MM.1S (cell line): Measurements from ENCODE around the gene ITGAV.
A peak's percentile ranks its signal among the peaks of the same experiment; 100 is the strongest.

ENCODE experiments used
- DNase-seq: peaks from one replicate; pipeline ENCODE4 v3.0.0-alpha.2; 2015
- H2AFZ ChIP-seq: fragments of 300-600 bp; sonication (generic); 2 replicates; pipeline ENCODE4 v1.6.0; 2016; ENCODE audit warnings: antibody characterized with exemption, low read length
- H3F3A ChIP-seq: fragments of 300-600 bp; sonication (generic); 2 replicates; pipeline ENCODE4 v1.6.1; 2016; ENCODE audit warnings: mild to moderate bottlenecking, antibody characterized with exemption, low read length, moderate library complexity, mixed read lengths; ENCODE audit not compliant: insufficient read depth
- H3K27ac ChIP-seq: fragments of 300-600 bp; sonication (generic); 2 replicates; pipeline ENCODE4 v1.5.1; 2016; ENCODE audit warnings: mild to moderate bottlenecking, low read length
- H3K27me3 ChIP-seq: fragments of 300-600 bp; sonication (generic); replicated peaks from 2 replicates; pipeline ENCODE4 v1.6.0; 2016; ENCODE audit warnings: low read length; ENCODE audit not compliant: insufficient read depth
- H3K36me3 ChIP-seq: fragments of 300-600 bp; sonication (generic); replicated peaks from 2 replicates; pipeline ENCODE4 v1.6.1; 2016; ENCODE audit warnings: mild to moderate bottlenecking, low read length, mixed read lengths; ENCODE audit not compliant: insufficient read depth
- H3K4me1 ChIP-seq: fragments of 300-600 bp; sonication (generic); 2 replicates; pipeline ENCODE4 v1.6.1; 2016; ENCODE audit warnings: low read length, mixed read lengths
- H3K4me2 ChIP-seq: fragments of 300-600 bp; sonication (generic); 2 replicates; pipeline ENCODE4 v1.6.0; 2016; ENCODE audit warnings: low read depth, low read length
- H3K4me3 ChIP-seq: fragments of 300-600 bp; sonication (generic); 2 replicates; pipeline ENCODE4 v1.5.1; 2016; ENCODE audit warnings: low read length, mixed read lengths
- H3K79me2 ChIP-seq: fragments of 300-600 bp; sonication (generic); 2 replicates; pipeline ENCODE4 v1.6.1; 2016; ENCODE audit warnings: mixed run types, low read length, mixed read lengths
- H3K9ac ChIP-seq: fragments of 300-600 bp; sonication (generic); 2 replicates; pipeline ENCODE4 v1.6.1; 2016; ENCODE audit warnings: low read length, mixed read lengths
- H3K9me2 ChIP-seq: fragments of 300-600 bp; sonication (generic); replicated peaks from 2 replicates; pipeline ENCODE4 v1.6.1; 2016; ENCODE audit warnings: mild to moderate bottlenecking, low read length, mixed read lengths; ENCODE audit not compliant: insufficient read depth
- H3K9me3 ChIP-seq: fragments of 300-600 bp; sonication (generic); replicated peaks from 2 replicates; pipeline ENCODE4 v1.6.1; 2016; ENCODE audit warnings: mild to moderate bottlenecking, low read length, mixed read lengths; ENCODE audit not compliant: insufficient read depth
- H4K20me1 ChIP-seq: fragments of 300-600 bp; sonication (generic); 2 replicates; pipeline ENCODE4 v1.6.1; 2016; ENCODE audit warnings: mild to moderate bottlenecking, low read length, moderate library complexity, mixed read lengths; ENCODE audit not compliant: insufficient read depth
- EZH2 ChIP-seq: fragments of 300-600 bp; sonication (generic); optimal IDR thresholded peaks from 2 replicates; pipeline ENCODE3; 2017; ENCODE audit warnings: low read depth, mild to moderate bottlenecking, antibody characterized with exemption, low read length, mixed read lengths
- EZH2phosphoT487 ChIP-seq: fragments of 300-600 bp; sonication (generic); IDR thresholded peaks from 2 replicates; pipeline ENCODE4 v1.6.1; 2018; ENCODE audit warnings: antibody characterized with exemption, low read length
- TF ChIP-seq, protein P1 (sequence below): fragments of 300-600 bp; sonication (generic); IDR thresholded peaks from 2 replicates; pipeline ENCODE4 v1.5.1; 2016; ENCODE audit warnings: antibody characterized with exemption, low read length, mixed read lengths

The ITGAV gene

DNA sequence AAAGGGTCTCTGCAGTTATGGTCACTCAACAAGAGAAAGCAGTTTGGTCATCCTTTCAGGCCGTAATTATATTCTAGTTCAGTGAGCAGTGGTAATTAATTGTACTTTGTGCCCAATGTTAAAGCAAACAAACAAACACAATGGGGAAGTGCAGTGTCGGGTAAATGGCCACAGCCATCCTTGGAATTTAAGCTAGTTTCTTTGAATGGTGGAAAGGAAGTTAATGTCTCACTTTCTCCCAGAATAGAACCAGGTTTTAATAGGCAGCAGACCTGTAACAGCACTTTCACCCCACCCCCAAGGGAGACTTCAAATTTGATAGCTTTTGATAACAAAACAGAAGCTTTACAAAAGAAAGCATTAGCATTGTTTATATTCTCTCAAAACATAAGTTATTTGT is 20.0 kb upstream of the ITGAV start:
- H3K4me3 ChIP-seq, result no peak overlapping the region
- no peak overlapping the region for H2AFZ ChIP-seq
- no peaks in the 10 kb centered on the region for H3K27me3 ChIP-seq
- TF ChIP-seq EZH2phosphoT487 (no peak), EZH2 (no peak)
- TF ChIP-seq, protein P1, sequence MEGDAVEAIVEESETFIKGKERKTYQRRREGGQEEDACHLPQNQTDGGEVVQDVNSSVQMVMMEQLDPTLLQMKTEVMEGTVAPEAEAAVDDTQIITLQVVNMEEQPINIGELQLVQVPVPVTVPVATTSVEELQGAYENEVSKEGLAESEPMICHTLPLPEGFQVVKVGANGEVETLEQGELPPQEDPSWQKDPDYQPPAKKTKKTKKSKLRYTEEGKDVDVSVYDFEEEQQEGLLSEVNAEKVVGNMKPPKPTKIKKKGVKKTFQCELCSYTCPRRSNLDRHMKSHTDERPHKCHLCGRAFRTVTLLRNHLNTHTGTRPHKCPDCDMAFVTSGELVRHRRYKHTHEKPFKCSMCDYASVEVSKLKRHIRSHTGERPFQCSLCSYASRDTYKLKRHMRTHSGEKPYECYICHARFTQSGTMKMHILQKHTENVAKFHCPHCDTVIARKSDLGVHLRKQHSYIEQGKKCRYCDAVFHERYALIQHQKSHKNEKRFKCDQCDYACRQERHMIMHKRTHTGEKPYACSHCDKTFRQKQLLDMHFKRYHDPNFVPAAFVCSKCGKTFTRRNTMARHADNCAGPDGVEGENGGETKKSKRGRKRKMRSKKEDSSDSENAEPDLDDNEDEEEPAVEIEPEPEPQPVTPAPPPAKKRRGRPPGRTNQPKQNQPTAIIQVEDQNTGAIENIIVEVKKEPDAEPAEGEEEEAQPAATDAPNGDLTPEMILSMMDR, result no peak
- DNase-seq, result no peak
- H3K36me3 ChIP-seq, result no peaks in the 10 kb centered on the region
- peaks cover 3% of the 10 kb centered on the region; the same call in 1 of the 2 replicates for H3F3A ChIP-seq
- peak overlapping the region; percentile 18; the same call in 1 of the 2 replicates for H3K4me2 ChIP-seq
- H3K79me2 ChIP-seq, result no peaks in the 10 kb centered on the region
- H3K9ac ChIP-seq, result no peak overlapping the region
- no peaks in the 10 kb centered on the region for H3K9me3 ChIP-seq
- H4K20me1 ChIP-seq, result no peaks in the 10 kb centered on the region
- peaks cover 7% of the 10 kb centered on the region for H3K4me1 ChIP-seq
- no peak overlapping the region for H3K27ac ChIP-seq
- no peaks in the 10 kb centered on the region for H3K9me2 ChIP-seq

DNA sequence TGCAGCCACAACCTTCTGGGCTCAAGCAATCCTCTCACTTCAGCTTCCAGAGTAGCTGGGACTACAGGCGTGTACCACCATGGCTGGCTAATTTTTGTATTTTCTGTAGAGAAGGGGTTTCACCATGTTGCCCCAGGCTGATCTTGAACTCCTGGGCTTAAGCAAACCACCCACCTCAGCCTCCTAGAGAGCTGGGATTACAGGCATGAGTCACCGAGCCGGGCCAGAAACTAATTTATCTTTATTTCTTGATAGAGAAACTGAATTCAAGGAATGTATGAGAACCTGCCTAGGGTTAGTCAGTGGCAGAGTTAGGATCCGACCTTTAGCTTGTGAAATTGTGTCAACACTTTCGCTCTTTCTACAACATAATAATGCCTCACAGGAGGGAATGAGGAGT is 19.3 kb upstream of the ITGAV start:
- TF ChIP-seq, protein P1, result no peak
- TF ChIP-seq EZH2phosphoT487 (no peak), EZH2 (no peak)
- no peak overlapping the region for H3K4me2 ChIP-seq
- no peak overlapping the region for H3K27ac ChIP-seq
- H2AFZ ChIP-seq, result no peak overlapping the region
- H3K9ac ChIP-seq, result no peak overlapping the region
- no peak for DNase-seq
- no peaks in the 10 kb centered on the region for H3K9me3 ChIP-seq
- peaks cover 3% of the 10 kb centered on the region; the same call in 1 of the 2 replicates for H3F3A ChIP-seq
- no peaks in the 10 kb centered on the region for H3K36me3 ChIP-seq
- H4K20me1 ChIP-seq, result no peaks in the 10 kb centered on the region
- no peaks in the 10 kb centered on the region for H3K27me3 ChIP-seq
- H3K4me3 ChIP-seq, result no peak overlapping the region
- H3K9me2 ChIP-seq, result no peaks in the 10 kb centered on the region
- H3K79me2 ChIP-seq, result no peaks in the 10 kb centered on the region
- H3K4me1 ChIP-seq, result peaks cover 7% of the 10 kb centered on the region

DNA sequence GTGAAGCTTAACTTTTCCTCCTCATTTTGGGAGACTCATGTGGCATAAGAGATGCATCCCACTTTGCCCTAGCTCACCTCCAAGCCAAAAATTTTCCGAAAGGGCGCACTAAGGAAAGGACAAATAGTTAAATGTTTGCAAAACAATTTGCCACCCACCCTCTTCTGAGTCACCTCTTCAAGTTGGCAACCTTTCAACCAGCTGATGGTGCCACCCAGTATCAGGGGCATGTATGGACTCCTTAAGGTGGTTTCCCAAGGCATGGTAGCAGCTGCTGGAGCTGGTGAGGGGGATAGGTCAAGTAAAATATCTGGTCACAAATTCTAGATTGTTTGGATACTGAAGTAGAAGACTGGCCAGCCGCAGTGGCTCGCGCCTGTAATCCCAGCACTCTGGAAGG is 17.2 kb upstream of the ITGAV start:
- peaks cover 3% of the 10 kb centered on the region; the same call in 1 of the 2 replicates for H3F3A ChIP-seq
- no peaks in the 10 kb centered on the region for H3K36me3 ChIP-seq
- no peaks in the 10 kb centered on the region for H3K79me2 ChIP-seq
- no peaks in the 10 kb centered on the region for H3K9me2 ChIP-seq
- no peaks in the 10 kb centered on the region for H3K9me3 ChIP-seq
- H2AFZ ChIP-seq, result no peak overlapping the region
- H3K27ac ChIP-seq, result no peak overlapping the region
- no peak overlapping the region for H3K9ac ChIP-seq
- no peaks in the 10 kb centered on the region for H3K27me3 ChIP-seq
- DNase-seq, result no peak
- TF ChIP-seq EZH2phosphoT487 (no peak), EZH2 (no peak)
- TF ChIP-seq, protein P1, result no peak
- H4K20me1 ChIP-seq, result no peaks in the 10 kb centered on the region
- H3K4me1 ChIP-seq, result peaks cover 7% of the 10 kb centered on the region
- no peak overlapping the region for H3K4me3 ChIP-seq
- H3K4me2 ChIP-seq, result no peak overlapping the region
